ENCODE data around the gene STUB1.

STUB1 gene

GRCh38 chr16:679814-680624 is at the start of gene STUB1:
Gene STUB1, plus strand, starts transcription at chr16:680410. Its CDS starts 116 bp downstream, at chr16:680526.
- DNase-seq (ENCODE audit: low spot score), result peak; percentile 92

DNA sequence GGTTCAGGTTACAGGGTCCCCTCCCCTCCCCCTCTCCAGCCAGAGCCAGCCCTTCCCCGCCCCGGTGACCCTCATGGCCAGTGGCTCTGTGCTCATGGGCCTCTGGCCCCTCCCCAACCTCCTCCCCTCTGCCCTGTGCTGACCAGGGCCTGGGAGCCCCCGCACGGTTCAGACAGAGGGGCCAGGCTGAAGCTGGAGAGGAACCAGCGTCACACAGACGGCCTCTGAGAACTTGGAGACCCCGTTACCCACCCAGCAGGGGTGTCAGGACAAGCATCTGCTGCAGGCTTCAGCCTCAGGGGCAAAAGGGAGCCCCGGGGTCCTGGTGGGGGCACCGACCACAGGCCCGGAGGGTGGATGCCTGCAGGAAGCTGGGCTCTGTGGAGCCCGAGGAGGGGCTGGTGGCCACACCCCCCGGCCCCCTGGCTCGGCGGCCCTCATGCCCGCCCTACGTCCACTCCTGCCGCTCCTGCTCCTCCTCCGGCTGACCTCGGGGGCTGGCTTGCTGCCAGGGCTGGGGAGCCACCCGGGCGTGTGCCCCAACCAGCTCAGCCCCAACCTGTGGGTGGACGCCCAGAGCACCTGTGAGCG is 49.3 kb upstream of the STUB1 start, which contains the start of gene WFIKKN1:
TSS of gene WFIKKN1 (plus strand) at position 171 of the 591 bp plus-strand sequence. CDS start at position 440, 269 bp downstream.
- no peak for DNase-seq (ENCODE audit: low spot score)

- no peak for DNase-seq (ENCODE audit: low spot score)
Observed at GRCh38 chr16:631808-632358, 48.3 kb upstream of the STUB1 start.

GRCh38 chr16:632486-633335 is 47.5 kb upstream of the STUB1 start:
- no peak for DNase-seq (ENCODE audit: low spot score)

DNA sequence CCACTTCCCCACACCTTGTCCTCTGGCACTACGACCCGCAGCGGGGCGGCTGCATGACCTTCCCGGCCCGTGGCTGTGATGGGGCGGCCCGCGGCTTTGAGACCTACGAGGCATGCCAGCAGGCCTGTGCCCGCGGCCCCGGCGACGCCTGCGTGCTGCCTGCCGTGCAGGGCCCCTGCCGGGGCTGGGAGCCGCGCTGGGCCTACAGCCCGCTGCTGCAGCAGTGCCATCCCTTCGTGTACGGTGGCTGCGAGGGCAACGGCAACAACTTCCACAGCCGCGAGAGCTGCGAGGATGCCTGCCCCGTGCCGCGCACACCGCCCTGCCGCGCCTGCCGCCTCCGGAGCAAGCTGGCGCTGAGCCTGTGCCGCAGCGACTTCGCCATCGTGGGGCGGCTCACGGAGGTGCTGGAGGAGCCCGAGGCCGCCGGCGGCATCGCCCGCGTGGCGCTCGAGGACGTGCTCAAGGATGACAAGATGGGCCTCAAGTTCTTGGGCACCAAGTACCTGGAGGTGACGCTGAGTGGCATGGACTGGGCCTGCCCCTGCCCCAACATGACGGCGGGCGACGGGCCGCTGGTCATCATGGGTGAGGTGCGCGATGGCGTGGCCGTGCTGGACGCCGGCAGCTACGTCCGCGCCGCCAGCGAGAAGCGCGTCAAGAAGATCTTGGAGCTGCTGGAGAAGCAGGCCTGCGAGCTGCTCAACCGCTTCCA is 46.7 kb upstream of the STUB1 start:
- no peak for DNase-seq (ENCODE audit: low spot score)

GRCh38 chr16:634051-634670 is 46.0 kb upstream of the STUB1 start:
- no peak for DNase-seq (ENCODE audit: low spot score)

- DNase-seq (ENCODE audit: low spot score), result no peak
Observed at GRCh38 chr16:634996-635395, 45.2 kb upstream of the STUB1 start.

DNA sequence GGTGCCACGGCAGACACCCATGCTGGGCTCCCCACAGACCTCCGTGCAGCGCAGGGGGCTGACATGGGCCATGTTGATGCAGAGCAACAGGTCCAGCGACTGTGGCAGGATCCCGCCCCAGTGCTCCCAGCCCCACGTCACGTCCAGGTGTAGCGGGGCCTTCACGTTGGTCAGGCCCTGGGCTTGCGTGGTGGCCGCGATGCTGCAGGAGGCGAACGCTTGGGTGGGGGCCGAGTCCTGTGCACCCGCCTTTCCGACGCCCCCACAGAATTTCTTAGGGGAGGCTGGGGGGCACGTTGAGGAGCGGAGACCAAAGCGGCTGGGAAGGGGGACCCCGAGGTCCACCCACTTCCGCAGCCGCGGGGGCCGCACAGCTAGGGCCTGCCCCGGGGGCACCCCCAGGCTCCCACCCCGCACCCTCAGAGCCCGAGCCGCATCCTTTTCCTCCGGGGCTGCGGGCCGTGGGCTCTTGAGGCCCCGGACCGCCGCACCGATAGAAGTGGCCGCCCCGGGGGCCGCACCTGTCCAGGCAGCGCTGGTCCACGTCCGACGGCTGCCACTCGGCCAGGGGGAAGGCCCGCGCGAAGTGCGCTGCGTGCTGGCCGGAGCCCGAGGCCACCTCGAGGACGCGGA is 44.5 kb upstream of the STUB1 start:
- no peak for DNase-seq (ENCODE audit: low spot score)

DNA sequence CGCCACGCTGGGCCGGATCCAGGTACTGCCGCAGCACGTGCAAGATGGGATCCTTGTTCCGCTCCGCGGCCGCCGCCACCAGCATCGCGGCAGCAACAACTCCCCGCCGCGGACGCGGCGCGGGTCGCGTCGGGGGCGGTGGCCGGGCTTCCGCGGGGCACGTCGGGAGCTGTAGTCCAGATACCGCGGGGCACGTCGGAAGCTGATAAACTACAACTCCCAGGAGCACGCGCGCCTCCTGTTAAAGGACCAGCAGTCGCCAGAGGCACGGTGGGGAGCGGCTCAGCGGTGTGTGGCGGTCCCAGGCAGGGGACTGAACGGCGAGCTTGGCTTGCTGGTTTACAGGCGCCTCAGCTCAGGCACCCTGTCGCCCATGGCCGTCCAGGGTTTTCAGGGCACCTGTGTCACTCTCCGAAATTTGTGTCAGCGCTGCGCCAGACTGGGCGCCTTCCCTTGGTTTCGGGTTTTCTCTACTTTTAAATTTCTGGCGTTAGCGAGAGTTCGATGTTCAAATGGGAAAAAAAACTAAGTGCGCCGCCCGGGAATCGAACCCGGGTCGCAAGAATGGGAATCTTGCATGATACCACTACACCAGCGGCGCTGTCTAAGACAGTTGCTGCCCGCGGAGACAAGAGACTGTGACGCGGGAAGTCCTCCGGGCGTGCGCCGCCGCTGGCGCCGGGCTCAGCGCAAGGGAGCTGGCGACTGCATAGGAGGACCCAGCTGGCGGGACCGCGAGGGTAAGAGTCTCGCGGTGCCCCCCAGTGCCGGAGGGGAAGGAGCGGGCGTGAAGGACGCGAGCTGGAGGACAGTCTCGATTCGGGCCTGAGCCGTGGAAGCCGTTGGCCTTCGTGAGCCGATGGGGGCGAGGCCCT is 43.8 kb upstream of the STUB1 start, which contains the start of gene METTL26:
TSS of gene METTL26 (minus strand) at position 100 of the 875 bp plus-strand sequence. CDS start at position 85, 15 bp downstream.
- peak; percentile 93 for DNase-seq (ENCODE audit: low spot score)

- DNase-seq (ENCODE audit: low spot score), result peak; percentile 100
Observed at GRCh38 chr16:637081-638018, 42.9 kb upstream of the STUB1 start.

DNA sequence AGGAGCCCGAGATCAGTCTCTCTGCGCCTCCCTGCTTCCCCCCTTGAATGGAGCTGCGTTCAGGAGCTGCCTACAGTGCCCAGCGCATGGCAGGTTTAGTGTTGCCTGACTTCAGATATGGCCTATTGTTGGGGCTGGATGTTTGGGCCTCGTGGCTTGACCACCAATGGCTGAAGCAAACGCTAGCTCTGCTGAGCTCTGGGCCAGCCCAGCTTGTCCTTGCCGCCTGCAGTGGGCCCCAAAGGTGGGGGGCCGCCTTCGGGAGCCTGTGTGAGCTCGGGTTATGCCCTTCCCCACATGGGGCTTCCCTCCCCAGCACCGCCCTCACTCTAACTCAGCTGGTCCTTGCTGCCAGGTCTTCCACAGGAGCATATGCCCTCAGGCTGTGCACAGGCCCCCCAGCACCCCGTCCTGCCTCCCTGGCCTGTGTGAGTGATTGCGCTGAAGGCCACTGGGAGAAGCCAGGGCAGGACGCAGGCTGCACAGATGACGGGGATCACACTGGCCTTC is 42.1 kb upstream of the STUB1 start:
- DNase-seq (ENCODE audit: low spot score), result no peak

DNA sequence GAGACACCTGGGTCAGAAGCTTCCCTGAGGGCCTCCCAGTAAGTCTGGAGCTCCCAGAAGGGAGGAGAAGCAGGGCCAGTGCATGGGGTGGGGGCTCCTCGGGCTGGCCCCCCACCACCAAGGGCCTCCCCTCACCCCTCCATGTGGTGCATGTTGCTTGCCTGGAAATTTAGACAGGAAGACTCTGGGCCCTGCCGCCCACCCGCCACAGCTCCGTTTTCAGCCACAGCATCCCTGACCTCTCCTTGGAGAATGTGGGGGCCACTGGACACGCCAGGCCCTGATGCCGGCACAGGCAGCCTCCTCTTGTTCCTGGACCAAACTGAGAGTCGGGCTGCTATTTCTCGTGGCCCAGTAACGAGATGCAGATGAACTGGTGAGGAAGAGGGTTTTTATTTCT is 41.4 kb upstream of the STUB1 start:
- no peak for DNase-seq (ENCODE audit: low spot score)

DNA sequence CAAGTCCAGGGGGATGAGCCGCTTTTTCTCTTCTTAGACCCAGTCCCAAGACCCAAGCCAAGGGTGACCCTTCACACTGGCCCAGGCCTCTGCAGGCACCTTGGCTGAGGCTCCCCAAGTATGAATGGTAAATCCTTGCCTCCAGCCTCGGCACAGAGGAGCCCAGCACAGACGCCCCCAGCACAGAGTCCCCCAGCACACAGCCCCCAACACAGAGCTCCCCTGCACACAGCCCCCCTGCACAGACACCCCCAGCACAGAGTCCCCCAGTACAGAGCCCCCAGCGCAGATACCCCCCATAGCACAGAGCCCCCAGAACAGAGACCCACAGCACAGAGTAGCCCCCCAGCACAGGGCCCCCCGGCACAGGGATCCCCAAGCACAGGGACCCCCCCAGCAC is 39.6 kb upstream of the STUB1 start:
- DNase-seq (ENCODE audit: low spot score), result no peak

GRCh38 chr16:641326-642188 is 38.7 kb upstream of the STUB1 start, which contains the start of gene MCRIP2:
Gene MCRIP2, plus strand, starts transcription at chr16:641828. Its CDS starts 164 bp downstream, at chr16:641992.
- DNase-seq (ENCODE audit: low spot score), result peak; percentile 91

DNA sequence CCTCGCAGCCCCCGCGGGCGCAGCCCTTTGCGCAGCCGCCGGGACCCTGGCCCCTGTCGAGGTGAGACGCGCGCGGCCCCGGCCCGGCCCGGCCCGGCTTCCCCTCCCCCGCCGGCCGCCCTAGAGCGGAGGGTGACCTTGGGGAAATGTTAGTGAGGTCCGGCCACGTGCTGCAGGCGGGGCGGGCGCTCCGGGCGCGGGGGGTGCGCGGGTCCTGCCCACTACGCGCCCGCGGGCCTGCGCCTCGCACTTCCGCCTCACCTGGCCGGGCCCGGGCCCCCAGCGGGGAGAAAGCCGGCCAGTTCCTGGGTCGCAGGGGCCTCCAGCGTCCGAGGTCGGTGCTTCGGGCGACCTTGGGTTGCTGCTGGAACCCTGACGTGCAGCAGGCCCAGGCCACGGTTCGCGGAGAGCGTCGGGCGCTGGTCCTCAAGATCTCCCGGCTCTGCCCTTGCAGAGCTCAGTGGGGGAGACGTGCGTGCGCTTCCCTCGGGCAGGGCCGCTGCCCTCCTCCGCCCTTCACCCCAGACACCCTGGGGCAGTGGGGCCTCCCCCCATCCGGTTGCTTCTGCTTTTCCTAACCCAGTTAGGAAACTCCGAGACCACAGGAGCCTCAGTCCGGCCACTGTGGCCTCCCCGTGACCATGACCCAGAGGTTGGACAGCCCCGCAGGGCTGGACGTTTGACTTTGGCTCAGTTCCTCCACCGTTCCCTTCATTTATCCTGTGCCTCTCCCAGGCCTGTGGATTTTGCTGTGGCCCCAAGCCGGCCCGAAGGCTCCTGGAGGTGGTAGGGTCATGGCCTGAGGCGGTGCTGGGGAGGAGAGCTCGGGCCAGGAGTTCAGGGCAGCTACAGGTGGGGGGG is 37.8 kb upstream of the STUB1 start:
- DNase-seq (ENCODE audit: low spot score), result peak; percentile 26

DNA sequence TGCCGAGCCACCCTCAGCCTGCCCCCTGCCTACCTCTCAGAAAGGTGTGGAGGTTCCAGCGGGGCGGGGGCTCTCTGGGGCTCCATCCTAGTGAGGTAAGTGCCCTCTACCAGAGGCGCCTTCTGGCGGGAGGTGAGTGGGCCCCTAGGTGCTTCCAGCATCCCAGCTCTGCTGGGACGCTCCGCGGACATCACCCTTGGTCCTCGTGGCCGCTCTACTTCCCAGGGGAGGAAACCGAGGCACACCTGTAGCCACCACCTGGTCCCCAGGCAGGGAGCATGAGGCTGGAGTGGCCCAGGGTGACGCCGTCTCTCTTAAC is 37.2 kb upstream of the STUB1 start:
- no peak for DNase-seq (ENCODE audit: low spot score)
